GM08714 (cell line): Measurements from ENCODE around the gene PTPRQ.
"Not testable (repeated sequence)": the region's sequence is repeated elsewhere in the genome, so short reads cannot be mapped to it uniquely, and the experiment has no call there.

Source experiments
- H3K4me3 ChIP-seq: fragments of 200-500 bp; sonication (Bioruptor generic); 2 replicates; pipeline ENCODE4 v1.5.1; 2014; ENCODE audit warnings: mild to moderate bottlenecking, low read length, inconsistent platforms
- ZNF274 ChIP-seq: IDR thresholded peaks from 2 replicates; pipeline ENCODE4 v1.6.1; 2012; ENCODE audit warnings: mild to moderate bottlenecking, low read depth, low read length

PTPRQ gene

GRCh38 chr12:80441921-80442320, 2.1 kb upstream of the PTPRQ start:
- TF ChIP-seq ZNF274: no peak
- H3K4me3 ChIP-seq: no peak overlapping the region

DNA sequence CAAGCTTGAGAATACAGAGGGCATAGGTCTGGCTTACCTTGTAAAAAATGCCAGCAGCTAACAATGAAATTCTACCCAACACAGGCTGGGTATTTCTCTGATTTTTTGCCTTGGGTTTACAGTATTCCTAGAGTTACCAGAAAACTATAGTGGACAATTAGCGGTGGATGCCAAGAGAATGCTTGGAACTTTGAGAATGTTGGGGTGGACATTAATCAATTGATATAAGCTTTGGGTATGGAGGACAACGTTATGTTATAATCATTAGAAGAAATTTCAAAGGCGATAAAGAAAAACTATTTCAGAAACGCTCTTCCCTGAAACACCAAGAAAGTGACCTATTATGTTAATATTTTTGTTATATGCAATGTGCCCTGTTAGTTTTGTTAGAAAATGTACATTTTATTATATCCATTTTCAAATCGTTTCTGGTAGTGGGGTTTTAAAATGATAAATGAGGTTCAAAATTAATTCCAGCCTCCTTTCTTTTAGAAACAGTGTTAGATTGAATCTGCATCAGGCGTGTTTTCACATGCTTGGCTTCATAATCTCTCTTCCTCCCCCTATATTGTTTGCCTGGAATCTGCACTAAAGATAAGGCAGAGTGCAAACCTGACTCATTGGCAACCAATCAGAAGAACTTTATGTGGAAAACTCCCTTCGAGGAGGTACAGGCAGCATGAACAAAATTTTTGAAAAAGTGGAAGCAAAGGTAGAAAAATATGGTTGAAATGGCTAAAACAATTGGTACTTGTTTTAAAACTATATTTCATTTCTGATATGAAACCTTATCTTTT, 1.4 kb upstream of the PTPRQ start:
- no peak overlapping the region for H3K4me3 ChIP-seq
- TF ChIP-seq ZNF274: no peak

- no peak for TF ChIP-seq ZNF274
- no peak overlapping the region for H3K4me3 ChIP-seq
These were observed 1.2 kb downstream of the PTPRQ start for GRCh38 chr12:80445083-80445793.

DNA sequence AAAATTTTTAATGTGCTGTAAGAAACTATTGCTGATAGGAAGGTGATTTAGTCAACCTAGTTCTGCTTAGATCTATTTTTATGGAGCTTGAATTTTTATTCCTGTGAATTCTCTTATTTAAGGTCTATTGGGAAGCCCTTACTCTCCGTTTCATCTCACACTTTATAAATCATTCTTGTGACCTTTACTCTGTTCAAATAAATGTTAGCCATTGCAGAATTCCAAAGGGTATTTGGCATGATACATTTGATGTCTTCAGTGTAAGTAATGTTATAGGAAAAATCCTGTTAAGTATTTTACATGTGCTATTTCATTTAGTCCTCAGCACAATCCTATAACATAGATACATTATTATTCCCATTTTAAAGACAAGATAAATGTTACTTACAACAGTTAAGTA, 12.5 kb downstream of the PTPRQ start:
- no peak overlapping the region for H3K4me3 ChIP-seq
- no peak for TF ChIP-seq ZNF274

- no peak for TF ChIP-seq ZNF274
- no peak overlapping the region for H3K4me3 ChIP-seq
These were observed 16.9 kb downstream of the PTPRQ start for GRCh38 chr12:80460972-80461371.

DNA sequence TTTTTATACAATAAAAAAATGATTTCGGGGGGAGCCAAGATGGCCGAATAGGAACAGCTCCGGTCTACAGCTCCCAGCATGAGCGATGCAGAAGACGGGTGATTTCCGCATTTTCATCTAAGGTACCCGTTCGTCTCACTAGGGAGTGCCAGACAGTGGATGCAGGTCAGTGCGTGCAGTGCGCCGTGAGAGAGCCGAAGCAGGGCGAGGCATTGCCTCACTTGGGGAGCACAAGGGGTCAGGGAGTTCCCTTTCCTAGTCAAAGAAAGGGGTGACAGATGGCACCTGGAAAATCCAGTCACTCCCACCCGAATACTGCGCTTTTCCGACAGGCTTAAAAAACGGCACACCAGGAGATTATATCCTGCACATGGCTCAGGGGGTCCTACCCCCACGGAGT, 17.8 kb downstream of the PTPRQ start:
- H3K4me3 ChIP-seq: not testable (repeated sequence)

GRCh38 chr12:80469681-80470080, 25.6 kb downstream of the PTPRQ start:
- no peak for TF ChIP-seq ZNF274
- H3K4me3 ChIP-seq: no peak overlapping the region

DNA sequence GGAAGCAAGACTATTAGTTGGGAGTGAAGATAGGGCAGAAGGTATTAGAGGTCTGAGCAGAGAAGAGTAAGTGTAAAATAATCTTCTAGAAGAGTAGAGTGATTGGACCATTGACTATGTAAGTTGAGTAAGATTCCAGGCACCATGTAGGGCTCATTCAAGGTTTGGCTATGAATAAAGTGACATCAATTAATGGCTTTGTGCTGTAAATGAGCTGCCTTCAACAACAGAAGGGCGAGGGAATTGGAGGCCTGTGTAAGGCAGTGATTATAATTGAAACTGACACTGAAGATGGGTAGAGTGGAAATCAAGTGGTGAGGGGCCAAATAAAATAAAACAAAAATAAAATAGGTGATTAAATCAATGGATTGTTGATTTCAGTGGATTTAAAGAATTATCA, 26.4 kb downstream of the PTPRQ start:
- TF ChIP-seq ZNF274: no peak
- H3K4me3 ChIP-seq: no peak overlapping the region

DNA sequence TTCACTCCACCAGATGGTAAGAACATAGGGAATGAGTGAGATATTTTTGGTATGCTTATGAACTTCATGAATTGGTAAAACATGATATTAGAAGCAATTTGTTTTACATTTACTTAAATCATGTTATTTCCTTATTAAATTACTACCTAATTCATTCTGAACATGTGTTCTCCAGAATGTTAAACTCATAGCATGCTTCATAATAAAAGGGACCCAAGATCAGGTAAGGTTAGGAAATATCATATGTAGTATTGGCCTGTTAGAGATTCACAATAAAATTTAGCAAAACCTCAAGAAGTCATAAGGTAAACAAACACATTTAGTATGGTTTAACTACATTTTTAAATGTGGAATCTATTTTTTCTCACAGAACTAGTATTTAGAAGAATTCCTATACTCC, 28.2 kb downstream of the PTPRQ start:
- TF ChIP-seq ZNF274: no peak

DNA sequence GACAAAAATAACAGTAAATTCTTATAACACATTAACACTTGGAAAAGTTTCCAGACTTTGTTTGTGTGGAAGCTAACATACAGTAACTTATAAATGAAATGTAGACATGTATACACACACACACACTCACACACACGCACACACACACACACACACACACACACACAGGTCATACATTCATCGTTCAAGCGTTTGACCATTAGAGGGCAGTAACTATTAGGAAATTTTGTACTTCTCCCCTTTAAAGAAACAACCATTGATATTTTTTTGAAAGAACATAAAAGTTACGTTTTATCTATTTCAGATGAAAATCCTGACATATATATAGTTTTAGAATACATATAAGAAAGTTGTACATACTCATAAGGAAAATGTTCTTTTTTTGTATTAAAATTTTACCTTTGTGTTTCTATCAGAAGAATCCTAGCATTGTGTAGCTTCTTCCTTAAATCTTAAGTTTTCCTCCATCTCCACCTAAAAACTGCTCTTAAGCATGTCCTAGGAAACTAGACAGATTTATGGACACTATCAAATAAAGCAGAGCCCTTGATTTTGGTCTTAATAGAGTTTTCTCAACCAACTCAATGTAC, 29.0 kb downstream of the PTPRQ start:
- no peak for TF ChIP-seq ZNF274
- H3K4me3 ChIP-seq: no peak overlapping the region

More for the DNA sequence above, 28.2 kb downstream of the PTPRQ start:
- H3K4me3 ChIP-seq: no peak overlapping the region

DNA sequence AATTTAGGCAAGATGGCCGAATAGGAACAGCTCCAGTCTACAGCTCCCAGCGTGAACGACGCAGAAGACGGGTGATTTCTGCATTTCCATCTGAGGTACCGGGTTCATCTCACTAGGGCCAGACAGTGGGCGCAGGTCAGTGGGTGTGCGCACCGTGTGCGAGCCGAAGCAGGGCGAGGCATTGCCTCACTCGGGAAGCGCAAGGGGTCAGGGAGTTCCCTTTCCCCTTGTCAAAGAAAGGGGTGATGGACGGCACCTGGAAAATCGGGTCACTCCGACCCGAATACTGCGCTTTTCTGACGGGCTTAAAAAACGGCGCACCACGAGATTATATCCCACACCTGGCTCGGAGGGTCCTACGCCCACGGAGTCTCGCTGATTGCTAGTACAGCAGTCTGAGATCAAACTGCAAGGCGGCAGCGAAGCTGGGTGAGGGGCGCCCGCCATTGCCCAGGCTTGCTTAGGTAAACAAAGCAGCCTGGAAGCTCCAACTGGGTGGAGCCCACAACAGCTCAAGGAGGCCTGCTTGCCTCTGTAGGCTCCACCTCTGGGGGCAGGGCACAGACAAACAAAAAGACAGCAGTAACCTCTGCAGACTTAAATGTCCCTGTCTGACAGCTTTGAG, 33.6 kb downstream of the PTPRQ start:
- H3K4me3 ChIP-seq: not testable (repeated sequence)

DNA sequence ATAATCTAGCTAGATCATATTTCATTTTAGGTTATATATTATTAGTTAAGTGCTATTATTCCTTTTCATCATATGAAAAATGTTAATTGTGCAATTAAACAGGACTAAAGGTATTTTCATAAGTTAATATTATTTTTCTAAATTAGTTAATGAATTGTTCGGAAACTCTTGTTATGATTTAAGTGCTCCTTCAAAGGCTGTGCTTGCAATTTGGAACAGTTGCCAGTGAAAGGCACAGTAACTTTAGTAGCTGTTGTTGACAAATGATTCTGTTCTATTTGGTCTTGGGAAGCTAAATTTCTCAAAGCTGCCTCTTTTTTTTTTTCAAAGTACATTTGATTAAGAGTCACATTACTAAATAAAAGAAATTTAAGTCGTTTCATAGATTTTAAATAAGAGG, 40.7 kb downstream of the PTPRQ start:
- no peak for TF ChIP-seq ZNF274
- H3K4me3 ChIP-seq: no peak overlapping the region

- no peak for TF ChIP-seq ZNF274
These were observed 41.4 kb downstream of the PTPRQ start for GRCh38 chr12:80485222-80485987.

DNA sequence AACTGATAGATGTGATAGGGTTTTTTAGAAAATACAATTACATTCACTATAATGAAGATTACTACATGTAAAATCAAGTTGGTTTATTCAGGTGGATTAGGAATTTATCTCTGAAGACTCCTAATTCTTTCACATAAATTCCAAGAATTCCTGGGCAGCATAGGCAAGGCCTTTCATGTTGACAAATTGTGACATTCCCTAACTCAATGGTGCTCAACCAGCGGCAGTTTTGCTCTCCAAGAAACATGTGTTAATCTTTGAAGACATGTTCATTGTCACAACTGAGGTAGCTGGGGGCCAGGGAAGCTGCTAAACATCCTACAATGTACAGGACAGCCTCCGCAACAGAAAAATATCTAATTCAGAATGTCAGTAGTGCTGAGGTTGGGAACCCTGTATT, 46.3 kb downstream of the PTPRQ start:
- TF ChIP-seq ZNF274: no peak
- no peak overlapping the region for H3K4me3 ChIP-seq

More at GRCh38 chr12:80485222-80485987, 41.4 kb downstream of the PTPRQ start:
- no peak overlapping the region for H3K4me3 ChIP-seq

DNA sequence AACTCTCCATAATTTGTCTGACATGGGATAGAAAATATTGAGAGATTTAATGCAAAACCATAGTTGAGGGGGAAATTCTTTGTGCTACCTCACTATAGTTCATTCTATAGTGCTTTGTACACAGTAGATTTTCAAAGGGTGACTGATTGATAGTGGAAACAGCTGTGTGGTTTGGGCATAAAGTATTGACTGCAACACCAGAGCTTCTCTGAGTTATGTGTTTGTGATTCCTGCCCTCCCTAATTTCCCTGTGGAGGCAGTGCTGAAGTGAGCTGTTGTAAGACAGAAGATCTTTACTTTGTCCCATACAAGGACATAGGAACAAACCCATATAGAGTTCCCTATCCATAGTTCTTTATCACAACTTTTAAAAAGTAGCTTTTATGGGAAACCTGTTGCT, 47.1 kb downstream of the PTPRQ start:
- no peak overlapping the region for H3K4me3 ChIP-seq
- TF ChIP-seq ZNF274: no peak
